Stomach (tissue), 4 donors: Measurements from ENCODE around the gene RAI1.

ENCODE experiments used
- CTCF ChIP-seq, 7 experiments: fragments of 450-650 bp in 4 of 7; fragments of 200-600 bp in 3 of 7; sonication (generic) in 3 of 7; IDR thresholded peaks; one replicate each; pipeline ENCODE4 v1.5.1; 2016 to 2019; ENCODE audit warnings: antibody characterized with exemption in 7 of 7, control low read depth in 2 of 7, mild to moderate bottlenecking in 1 of 7
- POLR2A ChIP-seq, 4 donors: fragments of 450-650 bp; IDR thresholded peaks; one replicate each; pipeline ENCODE4 v1.6.1; 2016; ENCODE audit warnings: antibody characterized with exemption in 4 of 4, control low read depth in 2 of 4, mild to moderate bottlenecking in 1 of 4, moderate library complexity in 1 of 4

- TF ChIP-seq POLR2A (IDR thresholded peaks at IDR 0.05), result no peak
- no peak for TF ChIP-seq CTCF (IDR thresholded peaks at IDR 0.05)
Observed at GRCh38 chr17:17813055-17813724, 131.9 kb downstream of the RAI1 start.
